ENCODE results near the gene BTBD1. TPM values are rescaled to one million over a fixed set of nuclear protein-coding genes. Genes with fewer than 3 reads are reported as not detected.

BTBD1 gene
- total RNA-seq, 1 experiment from 2014 or later, result 147 TPM

DNA sequence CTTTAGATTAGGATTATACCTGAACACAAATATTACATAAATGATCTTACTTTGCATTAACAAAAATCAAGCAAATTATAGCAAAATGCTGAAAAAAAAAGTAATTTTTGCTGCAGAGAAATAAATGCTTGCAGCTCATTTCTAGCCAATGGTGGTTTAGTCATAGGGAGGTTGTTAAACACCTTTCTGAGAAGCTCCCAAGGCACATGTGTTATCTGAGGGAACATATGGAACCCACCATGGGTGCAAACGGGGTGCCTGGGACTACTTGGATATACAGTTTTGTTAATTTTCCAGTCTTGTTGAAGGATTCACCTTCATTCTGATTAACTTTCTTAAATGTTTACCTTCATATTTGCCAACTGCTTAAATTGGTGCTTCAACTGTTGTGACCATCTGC, 90.0 kb downstream of the BTBD1 start:
- no peak for DNase-seq (ENCODE audit: low read depth, low spot score)
- in situ Hi-C loops (cut with HindIII; ENCODE audit: low pct_unique_long_range_greater_than_20kb, low sequenced_read_pairs), result no loop called here

DNA sequence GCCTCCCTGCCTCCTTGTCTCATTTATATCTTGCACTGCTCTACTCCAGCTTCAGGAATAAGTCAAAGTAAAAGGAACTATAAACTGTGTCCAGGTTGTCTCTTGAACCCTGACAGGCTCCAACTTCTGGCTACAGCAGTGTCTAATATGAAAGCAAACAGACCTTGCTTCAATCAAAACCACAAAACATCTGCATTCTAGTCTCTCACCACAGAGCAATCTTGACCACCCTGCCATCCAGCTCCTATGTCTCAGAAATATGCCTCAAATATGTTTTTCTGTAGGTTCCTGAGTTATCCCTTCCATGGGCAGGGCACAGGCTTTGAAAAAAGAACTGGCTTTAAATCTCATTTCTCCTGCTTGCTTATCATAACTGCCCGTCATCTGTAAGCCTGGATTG, 94.1 kb downstream of the BTBD1 start:
- in situ Hi-C loops (cut with HindIII; ENCODE audit: low pct_unique_long_range_greater_than_20kb, low sequenced_read_pairs), result no loop called here
- no peak for DNase-seq (ENCODE audit: low read depth, low spot score)

DNA sequence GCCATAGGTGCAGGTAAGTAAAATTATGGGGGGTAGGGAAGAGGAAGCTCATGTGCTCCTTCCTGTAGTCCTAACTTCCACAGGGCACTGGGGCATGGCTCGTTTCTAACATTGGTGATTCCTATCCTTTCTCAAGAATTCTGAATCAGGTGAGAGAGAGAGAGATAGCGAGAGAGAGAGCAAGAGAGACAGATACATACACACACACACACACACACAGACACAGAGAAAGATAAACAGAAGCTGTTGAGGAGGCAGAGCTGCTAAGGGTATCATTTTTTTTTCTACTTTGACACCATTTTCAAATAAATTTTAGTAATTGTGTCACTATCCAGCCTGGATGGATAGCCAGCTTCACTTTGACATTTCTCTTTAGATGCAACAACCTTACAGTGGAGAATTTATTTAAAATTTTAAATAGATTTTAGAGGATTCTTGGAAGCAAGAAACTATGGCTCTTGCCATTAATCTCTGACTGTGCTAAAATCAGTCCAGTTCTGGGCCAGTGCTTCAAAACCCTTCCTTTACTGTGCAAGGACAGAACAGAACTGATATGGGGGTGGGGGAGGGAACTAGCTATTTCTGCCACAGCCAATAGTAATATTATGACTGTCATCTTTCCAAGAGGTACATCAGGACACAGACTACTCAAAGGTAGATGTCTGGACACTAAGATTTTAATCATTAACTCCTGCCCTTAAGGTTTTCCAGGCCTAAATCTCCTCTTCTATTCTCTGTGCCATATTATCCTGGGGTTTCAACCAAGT, 95.7 kb downstream of the BTBD1 start:
- in situ Hi-C loops (cut with HindIII; ENCODE audit: low pct_unique_long_range_greater_than_20kb, low sequenced_read_pairs), result no loop called here
- DNase-seq (ENCODE audit: low read depth, low spot score), result no peak

DNA sequence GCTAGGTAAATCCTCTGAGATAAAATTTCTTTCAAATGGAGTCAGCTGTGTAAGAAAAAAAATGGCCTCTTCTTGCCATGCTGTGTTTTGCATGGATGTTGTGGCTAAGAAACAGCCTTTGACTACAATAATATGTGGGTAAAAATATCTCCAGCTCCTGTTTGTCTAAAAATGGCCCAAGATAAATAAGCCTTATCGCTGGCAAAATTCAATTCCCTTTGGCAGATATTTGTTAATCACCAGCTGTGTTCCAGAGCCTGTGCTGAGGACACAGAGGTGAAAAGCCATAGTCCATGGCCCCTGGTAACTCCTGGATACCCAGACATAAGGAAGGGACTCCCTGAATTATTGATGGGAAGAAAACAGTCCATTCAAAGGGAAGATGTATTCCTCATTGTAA, 96.4 kb downstream of the BTBD1 start:
- in situ Hi-C loops (cut with HindIII; ENCODE audit: low pct_unique_long_range_greater_than_20kb, low sequenced_read_pairs), result no loop called here
- DNase-seq (ENCODE audit: low read depth, low spot score), result no peak

DNA sequence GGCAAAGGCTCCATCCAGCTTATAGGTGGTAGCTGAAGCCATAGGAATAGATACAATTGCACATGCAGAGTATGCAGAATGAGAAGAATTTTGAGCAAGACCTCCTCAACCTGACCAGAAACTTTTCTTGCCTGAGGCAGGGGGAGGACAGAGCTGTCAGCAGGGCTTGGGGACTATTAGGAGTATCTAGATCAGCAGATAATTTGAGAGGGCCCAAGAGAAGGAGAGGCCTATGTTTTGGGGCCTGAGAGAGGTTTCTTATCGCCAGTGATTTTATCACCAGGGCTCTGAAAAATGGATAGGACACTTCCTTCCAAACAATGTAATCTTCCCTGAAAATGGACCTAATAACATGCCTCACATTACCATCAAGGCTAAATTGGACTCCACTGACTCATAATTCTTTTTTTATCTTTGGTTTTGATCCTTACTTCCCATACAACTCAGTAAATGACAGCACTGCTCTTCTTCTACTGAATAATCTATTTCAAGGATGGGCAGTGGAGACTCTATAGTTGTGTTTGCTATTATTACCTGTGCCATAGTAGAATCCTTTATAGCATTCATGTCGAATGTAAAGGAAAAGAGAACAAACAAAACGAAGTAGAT, 96.9 kb downstream of the BTBD1 start:
- in situ Hi-C loops (cut with HindIII; ENCODE audit: low pct_unique_long_range_greater_than_20kb, low sequenced_read_pairs), result no loop called here
- no peak for DNase-seq (ENCODE audit: low read depth, low spot score)

DNA sequence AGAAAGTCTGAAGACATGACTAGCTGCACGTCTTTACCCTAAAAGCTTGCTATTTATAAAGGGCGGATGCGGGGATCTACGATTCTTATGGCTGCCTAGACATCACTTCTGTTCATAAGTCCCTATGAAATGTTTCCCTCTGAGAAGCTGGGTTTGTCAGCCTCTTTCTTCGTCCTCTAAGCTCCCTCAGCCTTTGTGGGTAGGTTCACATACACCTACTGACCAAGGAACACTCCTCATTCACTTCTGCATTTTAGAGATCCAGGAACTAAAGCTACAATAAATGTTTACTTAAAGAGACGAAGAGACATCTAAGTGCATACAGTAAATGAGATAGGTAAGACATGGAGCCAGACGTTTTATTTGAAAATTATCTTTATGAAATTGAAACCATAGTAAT, 97.7 kb downstream of the BTBD1 start:
- no peak for DNase-seq (ENCODE audit: low read depth, low spot score)

DNA sequence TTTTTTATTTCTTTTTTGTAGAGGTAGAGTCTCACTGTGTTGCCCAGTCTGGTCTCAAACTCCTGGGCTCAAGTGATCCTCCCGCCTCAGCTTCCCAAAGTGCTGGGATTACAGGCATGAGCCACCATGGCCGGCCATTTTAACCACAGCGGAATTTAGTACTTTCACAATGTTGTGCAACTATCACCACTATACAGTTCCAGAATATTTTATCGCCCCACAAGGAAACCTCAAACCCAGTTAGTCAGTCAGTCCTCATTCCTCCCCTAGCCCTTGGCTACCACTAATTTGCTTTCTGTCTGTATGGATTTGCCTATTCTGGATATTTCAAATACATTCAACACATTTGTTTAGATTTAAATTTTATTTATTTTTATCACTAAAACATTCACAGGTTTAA, 99.0 kb downstream of the BTBD1 start:
- in situ Hi-C loops (cut with HindIII; ENCODE audit: low pct_unique_long_range_greater_than_20kb, low sequenced_read_pairs), result no loop called here
- DNase-seq (ENCODE audit: low read depth, low spot score), result no peak

More for the DNA sequence above, 97.7 kb downstream of the BTBD1 start:
- in situ Hi-C loops (cut with HindIII; ENCODE audit: low pct_unique_long_range_greater_than_20kb, low sequenced_read_pairs), result no loop called here

DNA sequence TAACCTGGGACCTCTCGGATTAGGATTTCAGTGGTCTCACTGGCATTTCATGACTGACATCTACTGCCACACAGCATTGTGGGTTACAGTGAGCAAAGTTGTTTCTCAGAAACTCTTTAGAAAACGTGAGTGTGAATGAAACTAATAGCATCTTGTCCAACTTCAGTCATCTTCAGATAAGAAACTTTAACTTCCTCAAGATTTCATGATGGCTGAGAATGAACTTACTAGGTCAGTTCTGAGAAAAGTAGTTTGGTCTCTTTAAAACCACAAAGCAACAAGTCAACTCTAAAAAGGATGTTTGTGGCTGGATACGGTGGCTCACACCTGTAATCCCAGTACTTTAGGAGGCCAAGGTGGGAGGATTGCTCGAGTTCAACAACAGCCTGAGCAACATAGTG, 100.4 kb downstream of the BTBD1 start:
- no peak for DNase-seq (ENCODE audit: low read depth, low spot score)
- in situ Hi-C loops (cut with HindIII; ENCODE audit: low pct_unique_long_range_greater_than_20kb, low sequenced_read_pairs), result no loop called here

Small RNAs within 50 kb of the gene (small RNA-seq; reads per million reads assigned to genes)
- gene MIR4515, result 0 reads per million in 2 experiments

Other genes starting within 250 kb of the BTBD1 start
- gene HOMER2, start 114.5 kb downstream of the BTBD1 start, total RNA-seq (2014; rRNA removed; shearing (Covaris generic)), result 8.8 and 13.4 TPM in 2 replicates
- gene RAMAC, start 81.0 kb downstream of the BTBD1 start, total RNA-seq (2014; rRNA removed; shearing (Covaris generic)), result 46.5 and 47.2 TPM in 2 replicates
- gene C15orf40, start 55.6 kb downstream of the BTBD1 start, total RNA-seq (2014; rRNA removed; shearing (Covaris generic)), result 25.3 and 26.6 TPM in 2 replicates
- gene TM6SF1, start 40.4 kb upstream of the BTBD1 start, total RNA-seq (2014; rRNA removed; shearing (Covaris generic)), result 0.08 TPM in 1 of 2 replicates, not detected in the other
- 31.8 and 35.7 TPM in 2 replicates for gene HDGFL3, start 140.6 kb upstream of the BTBD1 start, total RNA-seq (2014; rRNA removed; shearing (Covaris generic))
- not detected in 2 replicates for gene BNC1, start 217.4 kb upstream of the BTBD1 start, total RNA-seq (2014; rRNA removed; shearing (Covaris generic))

Data from SK-MEL-5 (cell line).